GM12878 (cell line): ENCODE measurements around the gene SMIM22. TPM values are rescaled to one million over a fixed set of nuclear protein-coding genes. Genes with fewer than 3 reads are reported as not detected.

Source experiments
- ATAC-seq: fragments of 200-7000 bp; cut with Tn5 transposase; 3 replicates; pipeline ENCODE4 v1.9.1; 2020; ENCODE audit warnings: mild to moderate bottlenecking, moderate library complexity
- BruUV-seq: library from RNA; stranded (reverse); fragments of 400-500 nt; replicated peaks from 2 replicates; lab custom pipeline; 2021; lab: Mats Ljungman, UMichigan
- CTCF ChIA-PET: fragments of 300-600 bp; sonication (Branson Sonifier 250); formaldehyde crosslinking; extraction: SDS; loops from one replicate; lab custom pipeline; 2021; ENCODE audit warnings: inconsistent platforms; lab: Yijun Ruan, JAX
- POLR2A ChIA-PET: fragments of 350-600 bp; formaldehyde crosslinking; extraction: SDS; loops from one replicate; lab custom pipeline; 2021; ENCODE audit warnings: inconsistent platforms; lab: Charles Lee
- RAD21 ChIA-PET: fragments of 300-600 bp; sonication (Branson Sonifier 250); formaldehyde crosslinking; loops from one replicate; lab custom pipeline; 2023; ENCODE audit warnings: antibody characterized with exemption; ENCODE audit not compliant: unreplicated experiment; lab: Charles Lee
- SMC1A ChIA-PET: fragments of 300-600 bp; sonication (Branson Sonifier 250); formaldehyde crosslinking; loops from one replicate; lab custom pipeline; 2023; ENCODE audit not compliant: unreplicated experiment, uncharacterized antibody; lab: Charles Lee
- DNase-seq: peaks from one replicate; pipeline ENCODE4 v3.0.0-alpha.2; 2011; ENCODE audit warnings: low read depth, low spot score
- FAIRE-seq: peaks from 3 replicates; lab custom pipeline; 2011; peaks lifted over from hg19 to GRCh38; lab: Jason Lieb, UNC
- H2AFZ ChIP-seq: 2 replicates; pipeline ENCODE4 v1.6.0; 2011; ENCODE audit warnings: low read depth, low read length, control low read depth; ENCODE audit not compliant: control insufficient read depth
- H3K27ac ChIP-seq: 2 replicates; pipeline ENCODE4 v1.5.1; 2011; ENCODE audit warnings: control low read depth; ENCODE audit not compliant: control insufficient read depth, insufficient read depth
- H3K27me3 ChIP-seq, 2 experiments: replicated peaks in 1 of 2; 2 replicates each; pipeline versions ENCODE4 v1.6.0 to v1.6.1; 2011; ENCODE audit warnings: low read length in 1 of 2; ENCODE audit not compliant: control insufficient read depth in 2 of 2, insufficient read depth in 2 of 2
- H3K36me3 ChIP-seq, 2 experiments: 2 replicates each; pipeline ENCODE4 v1.5.1; 2011; ENCODE audit warnings: low read length in 1 of 2; ENCODE audit not compliant: control insufficient read depth in 2 of 2, insufficient read depth in 2 of 2
- H3K4me1 ChIP-seq: 2 replicates; pipeline ENCODE4 v1.6.1; 2011; ENCODE audit warnings: mild to moderate bottlenecking, low read length, moderate library complexity, mixed read lengths; ENCODE audit not compliant: control insufficient read depth, insufficient read depth
- H3K4me2 ChIP-seq: 2 replicates; pipeline ENCODE4 v1.6.0; 2011; ENCODE audit warnings: control low read depth; ENCODE audit not compliant: control insufficient read depth, insufficient read depth
- H3K4me3 ChIP-seq: fragments of 200-600 bp; sonication (generic); 2 replicates; pipeline ENCODE4 v1.5.1; 2016
- H3K79me2 ChIP-seq: 2 replicates; pipeline ENCODE4 v1.6.0; 2011; ENCODE audit warnings: low read length; ENCODE audit not compliant: control insufficient read depth, insufficient read depth
- H3K9ac ChIP-seq: 2 replicates; pipeline ENCODE4 v1.8.0; 2011; ENCODE audit warnings: low read length, control low read depth, mixed read lengths; ENCODE audit not compliant: control insufficient read depth, insufficient read depth
- H3K9me3 ChIP-seq: replicated peaks from 3 replicates; pipeline ENCODE4 v1.5.1; 2011; ENCODE audit warnings: mild to moderate bottlenecking, low read length; ENCODE audit not compliant: control insufficient read depth, insufficient read depth
- H4K20me1 ChIP-seq: 2 replicates; pipeline ENCODE4 v1.6.0; 2011; ENCODE audit not compliant: control insufficient read depth, insufficient read depth
- POU2F2 ChIP-seq: IDR thresholded peaks from 3 replicates; pipeline ENCODE4 v1.6.1; 2011; ENCODE audit warnings: low read depth, mild to moderate bottlenecking, low read length, borderline replicate concordance
- SP1 ChIP-seq: IDR thresholded peaks from one replicate; pipeline ENCODE4 v1.6.1; 2011; ENCODE audit warnings: low read depth, low read length
- ZNF24 ChIP-seq: fragments of 450-650 bp; IDR thresholded peaks from 2 replicates; pipeline ENCODE4 v1.6.1; 2017; ENCODE audit warnings: antibody characterized with exemption, mild to moderate bottlenecking
- WGBS: methylation state at CpG from one replicate; pipeline ENCODE4 v1.1.6; 2016; ENCODE audit warnings: low lambda C conversion rate; ENCODE audit not compliant: insufficient replicate concordance, insufficient coverage; ENCODE audit errors: missing lambda C conversion rate; 5-methylcytosine and 5-hydroxymethylcytosine counted together
- in situ Hi-C: fragments of 300-500 bp; cut with MboI; formaldehyde crosslinking; loops from 9 replicates; pipeline ENCODE4 v1.14.3; 2018; ENCODE audit warnings: mixed read lengths
- intact Hi-C: fragments of 100-400 bp; cut with micrococcal nuclease; formaldehyde crosslinking; loops from one replicate; pipeline ENCODE4 v1.14.2; 2022; ENCODE audit not compliant: unreplicated experiment
- polyA plus RNA-seq, 11 experiments: library from polyadenylated mRNA; depleted of rRNA in 4 of 11; unstranded in 6 of 11; stranded (reverse) in 5 of 11; fragments of >200 nt; fragmentation: Nextera tagmentation in 4 of 11; fragmentation: Illumina TruSeq in 1 of 11; extraction: Ambion mirVana in 4 of 11; extraction: Trizol in 1 of 11; gene quantifications; 1 replicate in 1 of 11; 2 replicates in 10 of 11; pipeline versions ENCODE4 v1.2.1 to v1.2.3, GENCODE V29; 2011 to 2016; ENCODE audit warnings: inconsistent platforms in 2 of 11, missing spikeins in 2 of 11, low read depth in 1 of 11
- total RNA-seq, 4 experiments: library from RNA; depleted of rRNA in 3 of 4; stranded (reverse); fragments of >200 nt in 3 of 4; fragmentation: Illumina TruSeq in 1 of 4; extraction: Trizol in 1 of 4; gene quantifications; 2 replicates each; pipeline versions ENCODE4 v1.2.1 to v1.2.3, GENCODE V29; 2013 to 2021
- TF ChIP-seq, protein P1 (sequence below): fragments of 450-650 bp; IDR thresholded peaks from 2 replicates; pipeline ENCODE4 v1.6.1; 2017; ENCODE audit warnings: low read depth, mild to moderate bottlenecking, moderate library complexity
- TF ChIP-seq, protein P2 (sequence below): IDR thresholded peaks from 2 replicates; pipeline ENCODE4 v1.6.1; 2011; ENCODE audit warnings: low read depth, mild to moderate bottlenecking, low read length, moderate library complexity, borderline replicate concordance; ENCODE audit errors: extremely low read depth
- TF ChIP-seq, protein P3 (sequence below): fragments of 450-650 bp; IDR thresholded peaks from 2 replicates; pipeline ENCODE4 v1.6.1; 2016; ENCODE audit warnings: mild to moderate bottlenecking, moderate library complexity, borderline replicate concordance
- TF ChIP-seq, protein P4 (sequence below): fragments of 450-650 bp; formaldehyde crosslinking; IDR thresholded peaks from 2 replicates; pipeline ENCODE4 v1.5.0; 2022; ENCODE audit warnings: mild to moderate bottlenecking, missing genetic modification characterization

SMIM22 gene
- total and polyA plus RNA-seq, 10 of the 15 experiments (the other 5 are each of a cell fraction or from before 2014, with no cell fraction given), result 0.83 TPM; not detected in 9

DNA sequence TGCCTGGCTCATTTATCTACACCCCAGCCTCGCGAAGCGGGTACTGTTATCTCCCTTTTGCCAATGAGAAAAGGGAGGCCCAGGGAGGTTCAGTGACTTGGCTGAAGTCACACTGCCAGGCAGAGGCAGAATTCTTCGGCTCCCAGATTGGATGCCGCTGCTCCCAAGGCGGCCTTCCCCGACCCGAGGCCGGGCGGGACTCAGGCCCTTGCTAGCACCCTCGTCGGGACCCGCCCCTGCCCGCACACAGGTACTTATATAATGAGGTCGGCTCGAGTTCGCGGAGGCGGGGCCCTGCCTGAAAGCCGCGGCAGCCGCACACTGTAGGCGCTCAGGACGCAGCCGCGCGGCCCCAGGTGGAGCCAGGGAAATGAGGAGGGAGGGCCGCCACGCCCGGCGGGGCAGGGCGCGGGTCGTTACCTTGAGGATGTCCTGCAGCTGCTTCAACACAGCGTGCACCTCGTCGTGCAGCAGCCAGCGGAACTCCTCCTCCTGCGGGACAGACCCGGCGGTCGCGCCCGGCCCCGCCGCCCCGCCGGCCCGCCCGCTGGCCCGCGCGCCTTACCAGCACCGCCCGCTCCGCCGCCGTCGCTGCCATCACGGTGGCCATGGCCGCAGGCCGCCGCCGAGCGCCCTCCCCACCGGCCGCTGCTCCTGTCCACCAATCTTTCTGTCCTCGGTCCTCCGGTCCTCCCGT, 6.9 kb downstream of the SMIM22 start, which contains the start of gene ROGDI (continued):
- TF ChIP-seq, protein P1, sequence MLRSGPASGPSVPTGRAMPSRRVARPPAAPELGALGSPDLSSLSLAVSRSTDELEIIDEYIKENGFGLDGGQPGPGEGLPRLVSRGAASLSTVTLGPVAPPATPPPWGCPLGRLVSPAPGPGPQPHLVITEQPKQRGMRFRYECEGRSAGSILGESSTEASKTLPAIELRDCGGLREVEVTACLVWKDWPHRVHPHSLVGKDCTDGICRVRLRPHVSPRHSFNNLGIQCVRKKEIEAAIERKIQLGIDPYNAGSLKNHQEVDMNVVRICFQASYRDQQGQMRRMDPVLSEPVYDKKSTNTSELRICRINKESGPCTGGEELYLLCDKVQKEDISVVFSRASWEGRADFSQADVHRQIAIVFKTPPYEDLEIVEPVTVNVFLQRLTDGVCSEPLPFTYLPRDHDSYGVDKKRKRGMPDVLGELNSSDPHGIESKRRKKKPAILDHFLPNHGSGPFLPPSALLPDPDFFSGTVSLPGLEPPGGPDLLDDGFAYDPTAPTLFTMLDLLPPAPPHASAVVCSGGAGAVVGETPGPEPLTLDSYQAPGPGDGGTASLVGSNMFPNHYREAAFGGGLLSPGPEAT, result no peak
- TF ChIP-seq SP1, result no peak
- TF ChIP-seq, all 136 proteins: peak for 10

DNA sequence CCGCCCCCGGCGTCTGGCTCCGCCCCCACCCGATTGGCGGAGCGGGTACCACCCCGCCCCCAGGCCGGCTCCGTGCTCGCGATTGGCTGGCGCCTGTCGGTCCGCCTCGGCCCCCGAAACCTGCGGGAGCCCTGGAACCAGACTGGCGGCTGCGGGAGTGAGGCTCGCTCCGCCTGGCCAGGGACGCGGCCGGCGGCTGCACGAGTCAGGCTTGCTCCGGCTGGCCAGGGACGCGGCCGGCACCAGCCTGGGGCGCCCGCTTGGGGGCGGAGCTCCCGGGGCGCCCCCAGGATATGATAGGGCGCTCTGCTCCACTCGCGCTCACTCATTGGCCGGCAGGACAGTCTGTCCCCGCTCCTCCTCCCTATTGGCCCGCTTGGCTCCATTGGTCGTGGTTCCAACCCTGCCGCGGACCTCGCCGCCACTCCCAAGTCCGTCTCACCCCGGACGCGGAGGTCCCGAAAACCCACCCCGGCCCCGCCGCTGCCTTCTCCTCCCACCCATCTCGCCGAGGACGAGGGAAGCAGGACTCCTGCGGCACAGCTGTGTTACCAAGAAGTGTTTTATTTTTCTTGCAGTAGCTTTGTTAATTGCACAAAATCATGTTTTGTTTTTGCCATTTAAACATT, 7.6 kb downstream of the SMIM22 start:
- no peaks in the 10 kb centered on the region for H3K9me3 ChIP-seq
- POLR2A ChIA-PET, result interaction anchor here (0.5 to 1.8 kb wide), 6 partner anchors 8 to 109 kb away, joined by 3 to 5 read pairs (median 4); partner anchors contain the start of genes ANKS3, DNAAF8 and NUDT16L1
- RAD21 ChIA-PET, result interaction anchor here (1.1 to 2.8 kb wide), 2 partner anchors 68 to 108 kb away, joined by 4 to 18 read pairs; partner anchors contain the start of genes ANKS3 and DNAAF8
- H3K4me1 ChIP-seq, result peaks cover 20% of the 10 kb centered on the region
- intact Hi-C loops, result loop anchor here (2.0 to 10.0 kb wide), 4 partner anchors 34 to 188 kb away; partner anchors contain the start of genes ANKS3, DNAAF8, SEC14L5 and UBALD1
- peak overlapping the region; percentile 97 for H3K4me2 ChIP-seq
- H3K27ac ChIP-seq, result peak overlapping the region; percentile 20; the same call in 1 of the 2 replicates
- no peaks in the 10 kb centered on the region for H4K20me1 ChIP-seq
- peak overlapping the region; percentile 43; the same call in 1 of the 2 replicates for H3K9ac ChIP-seq
- SMC1A ChIA-PET, result interaction anchor here (0.7 to 2.4 kb wide), 5 partner anchors 9 to 179 kb away, joined by 3 to 11 read pairs (median 5); partner anchors contain the start of gene DNAAF8
- no TSS peak for BruUV-seq
- CTCF ChIA-PET, result interaction anchor here (0.7 to 1.4 kb wide), 4 partner anchors 16 to 108 kb away, joined by 3 to 5 read pairs (median 3); partner anchors contain the start of genes ANKS3 and DNAAF8
- peaks cover 3 to 4% of the 10 kb centered on the region in 2 experiments for H3K36me3 ChIP-seq
- FAIRE-seq, result peak; percentile 97
- in situ Hi-C loops, result no loop called here
- no peaks in the 10 kb centered on the region for H3K27me3 ChIP-seq
- H3K4me3 ChIP-seq, result peak overlapping the region; percentile 72
- DNase-seq, result peak; percentile 47
- WGBS, result under 1% methylated on average over 37 of the region's 59 CpGs
- peak overlapping the region; percentile 66 for H2AFZ ChIP-seq
- peak; percentile 97 for ATAC-seq
- no peaks in the 10 kb centered on the region for H3K79me2 ChIP-seq
- TF ChIP-seq POU2F2 (0 out of 3 replicates have a peak, but pooled peaks have one; percentile 8), ZNF24 (no peak)
- TF ChIP-seq, protein P2, sequence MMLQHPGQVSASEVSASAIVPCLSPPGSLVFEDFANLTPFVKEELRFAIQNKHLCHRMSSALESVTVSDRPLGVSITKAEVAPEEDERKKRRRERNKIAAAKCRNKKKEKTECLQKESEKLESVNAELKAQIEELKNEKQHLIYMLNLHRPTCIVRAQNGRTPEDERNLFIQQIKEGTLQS, result no peak
- TF ChIP-seq, protein P3, sequence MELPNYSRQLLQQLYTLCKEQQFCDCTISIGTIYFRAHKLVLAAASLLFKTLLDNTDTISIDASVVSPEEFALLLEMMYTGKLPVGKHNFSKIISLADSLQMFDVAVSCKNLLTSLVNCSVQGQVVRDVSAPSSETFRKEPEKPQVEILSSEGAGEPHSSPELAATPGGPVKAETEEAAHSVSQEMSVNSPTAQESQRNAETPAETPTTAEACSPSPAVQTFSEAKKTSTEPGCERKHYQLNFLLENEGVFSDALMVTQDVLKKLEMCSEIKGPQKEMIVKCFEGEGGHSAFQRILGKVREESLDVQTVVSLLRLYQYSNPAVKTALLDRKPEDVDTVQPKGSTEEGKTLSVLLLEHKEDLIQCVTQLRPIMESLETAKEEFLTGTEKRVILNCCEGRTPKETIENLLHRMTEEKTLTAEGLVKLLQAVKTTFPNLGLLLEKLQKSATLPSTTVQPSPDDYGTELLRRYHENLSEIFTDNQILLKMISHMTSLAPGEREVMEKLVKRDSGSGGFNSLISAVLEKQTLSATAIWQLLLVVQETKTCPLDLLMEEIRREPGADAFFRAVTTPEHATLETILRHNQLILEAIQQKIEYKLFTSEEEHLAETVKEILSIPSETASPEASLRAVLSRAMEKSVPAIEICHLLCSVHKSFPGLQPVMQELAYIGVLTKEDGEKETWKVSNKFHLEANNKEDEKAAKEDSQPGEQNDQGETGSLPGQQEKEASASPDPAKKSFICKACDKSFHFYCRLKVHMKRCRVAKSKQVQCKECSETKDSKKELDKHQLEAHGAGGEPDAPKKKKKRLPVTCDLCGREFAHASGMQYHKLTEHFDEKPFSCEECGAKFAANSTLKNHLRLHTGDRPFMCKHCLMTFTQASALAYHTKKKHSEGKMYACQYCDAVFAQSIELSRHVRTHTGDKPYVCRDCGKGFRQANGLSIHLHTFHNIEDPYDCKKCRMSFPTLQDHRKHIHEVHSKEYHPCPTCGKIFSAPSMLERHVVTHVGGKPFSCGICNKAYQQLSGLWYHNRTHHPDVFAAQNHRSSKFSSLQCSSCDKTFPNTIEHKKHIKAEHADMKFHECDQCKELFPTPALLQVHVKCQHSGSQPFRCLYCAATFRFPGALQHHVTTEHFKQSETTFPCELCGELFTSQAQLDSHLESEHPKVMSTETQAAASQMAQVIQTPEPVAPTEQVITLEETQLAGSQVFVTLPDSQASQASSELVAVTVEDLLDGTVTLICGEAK, result no peak
- TF ChIP-seq, protein P4, sequence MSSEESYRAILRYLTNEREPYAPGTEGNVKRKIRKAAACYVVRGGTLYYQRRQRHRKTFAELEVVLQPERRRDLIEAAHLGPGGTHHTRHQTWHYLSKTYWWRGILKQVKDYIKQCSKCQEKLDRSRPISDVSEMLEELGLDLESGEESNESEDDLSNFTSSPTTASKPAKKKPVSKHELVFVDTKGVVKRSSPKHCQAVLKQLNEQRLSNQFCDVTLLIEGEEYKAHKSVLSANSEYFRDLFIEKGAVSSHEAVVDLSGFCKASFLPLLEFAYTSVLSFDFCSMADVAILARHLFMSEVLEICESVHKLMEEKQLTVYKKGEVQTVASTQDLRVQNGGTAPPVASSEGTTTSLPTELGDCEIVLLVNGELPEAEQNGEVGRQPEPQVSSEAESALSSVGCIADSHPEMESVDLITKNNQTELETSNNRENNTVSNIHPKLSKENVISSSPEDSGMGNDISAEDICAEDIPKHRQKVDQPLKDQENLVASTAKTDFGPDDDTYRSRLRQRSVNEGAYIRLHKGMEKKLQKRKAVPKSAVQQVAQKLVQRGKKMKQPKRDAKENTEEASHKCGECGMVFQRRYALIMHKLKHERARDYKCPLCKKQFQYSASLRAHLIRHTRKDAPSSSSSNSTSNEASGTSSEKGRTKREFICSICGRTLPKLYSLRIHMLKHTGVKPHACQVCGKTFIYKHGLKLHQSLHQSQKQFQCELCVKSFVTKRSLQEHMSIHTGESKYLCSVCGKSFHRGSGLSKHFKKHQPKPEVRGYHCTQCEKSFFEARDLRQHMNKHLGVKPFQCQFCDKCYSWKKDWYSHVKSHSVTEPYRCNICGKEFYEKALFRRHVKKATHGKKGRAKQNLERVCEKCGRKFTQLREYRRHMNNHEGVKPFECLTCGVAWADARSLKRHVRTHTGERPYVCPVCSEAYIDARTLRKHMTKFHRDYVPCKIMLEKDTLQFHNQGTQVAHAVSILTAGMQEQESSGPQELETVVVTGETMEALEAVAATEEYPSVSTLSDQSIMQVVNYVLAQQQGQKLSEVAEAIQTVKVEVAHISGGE (CRISPR knock-in tag), result no peak
